ENCODE measurements around the gene ZNF778. TPM values are rescaled to one million over a fixed set of nuclear protein-coding genes. Genes with fewer than 3 reads are reported as not detected.
A peak's percentile ranks its signal among the peaks of the same experiment; 100 is the strongest.

ZNF778 gene
- polyA plus RNA-seq, 1 experiment: 11.3 TPM

GRCh38 chr16:89197033-89197632 lies 20.4 kb upstream of the ZNF778 start:
- POLR2A ChIA-PET: no interaction called here
- peak overlapping the region; percentile 2 for H3K27ac ChIP-seq (ENCODE audit: low read depth, low read length)
- no peak for TF ChIP-seq CTCF (IDR thresholded peaks at IDR 0.05; ENCODE audit: low read depth, low read length)
- H3K9me3 ChIP-seq (ENCODE audit: control insufficient read depth, insufficient read depth, low read length): peaks cover 2% of the 10 kb centered on the region; the same call in 1 of the 2 replicates
- CTCF ChIA-PET: no interaction called here
- peaks cover 30% of the 10 kb centered on the region for H3K27me3 ChIP-seq (ENCODE audit: control insufficient read depth, insufficient read depth, low read length)
- DNase-seq (ENCODE audit: low read depth, low spot score): no peak
- H3K4me3 ChIP-seq (ENCODE audit: low read depth, low read length): no peak overlapping the region

GRCh38 chr16:89197633-89198416 lies 19.7 kb upstream of the ZNF778 start:
- no peak for DNase-seq (ENCODE audit: low read depth, low spot score)
- ChIA-PET POLR2A (no interaction called here), CTCF (no interaction called here)
- Histone ChIP-seq H3K9me3 (ENCODE audit: control insufficient read depth, insufficient read depth, low read length) (peaks cover 9% of the 10 kb centered on the region), H3K4me3 (ENCODE audit: low read depth, low read length) (no peak overlapping the region), H3K27ac (ENCODE audit: low read depth, low read length) (peak overlapping the region; percentile 2), H3K27me3 (ENCODE audit: control insufficient read depth, insufficient read depth, low read length) (peaks cover 37% of the 10 kb centered on the region)
- no peak for TF ChIP-seq CTCF (IDR thresholded peaks at IDR 0.05; ENCODE audit: low read depth, low read length)

GRCh38 chr16:89198417-89199240 lies 18.9 kb upstream of the ZNF778 start:
- ChIA-PET CTCF (no interaction called here), POLR2A (interaction anchor here (1.6 kb wide), 1 partner anchor 19 kb away, joined by 4 read pairs; the partner anchor contains the start of gene ZNF778)
- Histone ChIP-seq H3K27me3 (ENCODE audit: control insufficient read depth, insufficient read depth, low read length) (peaks cover 45% of the 10 kb centered on the region), H3K4me3 (ENCODE audit: low read depth, low read length) (no peak overlapping the region), H3K27ac (ENCODE audit: low read depth, low read length) (no peak overlapping the region), H3K9me3 (ENCODE audit: control insufficient read depth, insufficient read depth, low read length) (peaks cover 11% of the 10 kb centered on the region)
- no peak for DNase-seq (ENCODE audit: low read depth, low spot score)
- TF ChIP-seq CTCF (IDR thresholded peaks at IDR 0.05; ENCODE audit: low read depth, low read length): no peak

GRCh38 chr16:89199241-89200123 lies 18.0 kb upstream of the ZNF778 start:
- Histone ChIP-seq H3K4me3 (ENCODE audit: low read depth, low read length) (no peak overlapping the region), H3K9me3 (ENCODE audit: control insufficient read depth, insufficient read depth, low read length) (peaks cover 8% of the 10 kb centered on the region), H3K27ac (ENCODE audit: low read depth, low read length) (no peak overlapping the region), H3K27me3 (ENCODE audit: control insufficient read depth, insufficient read depth, low read length) (peaks cover 51% of the 10 kb centered on the region)
- ChIA-PET POLR2A (interaction anchor here (1.6 kb wide), 1 partner anchor 18 kb away, joined by 4 read pairs; the partner anchor contains the start of gene ZNF778), CTCF (no interaction called here)
- no peak for DNase-seq (ENCODE audit: low read depth, low spot score)
- no peak for TF ChIP-seq CTCF (IDR thresholded peaks at IDR 0.05; ENCODE audit: low read depth, low read length)
